ENCODE results near the gene TADA3.

Gene TADA3

GRCh38 chr3:9760779-9761505 lies 31.3 kb downstream of the TADA3 start:
- no peak for DNase-seq

DNA sequence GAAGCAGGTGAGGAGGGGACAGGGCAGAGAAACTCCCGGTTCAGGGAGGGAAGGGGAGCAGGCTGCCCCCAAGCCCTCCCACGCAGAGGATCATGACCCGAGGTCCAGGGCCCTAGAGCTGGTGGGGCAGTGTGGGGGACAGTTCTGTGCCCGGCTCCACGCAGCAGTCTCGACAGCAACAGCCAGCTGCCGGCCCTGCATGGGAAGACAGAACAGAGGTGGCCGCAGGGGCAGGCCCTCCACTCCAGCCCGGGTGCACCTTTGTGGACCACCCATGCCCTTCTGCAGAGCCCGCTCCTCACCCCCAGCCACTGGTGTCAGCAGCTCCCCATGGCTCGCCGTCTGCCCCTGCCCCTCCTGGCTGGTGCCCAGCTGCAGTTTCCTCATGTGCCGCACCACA lies 34.8 kb downstream of the TADA3 start:
- no peak for DNase-seq

GRCh38 chr3:9754678-9755077 lies 37.6 kb downstream of the TADA3 start:
- DNase-seq: no peak

DNA sequence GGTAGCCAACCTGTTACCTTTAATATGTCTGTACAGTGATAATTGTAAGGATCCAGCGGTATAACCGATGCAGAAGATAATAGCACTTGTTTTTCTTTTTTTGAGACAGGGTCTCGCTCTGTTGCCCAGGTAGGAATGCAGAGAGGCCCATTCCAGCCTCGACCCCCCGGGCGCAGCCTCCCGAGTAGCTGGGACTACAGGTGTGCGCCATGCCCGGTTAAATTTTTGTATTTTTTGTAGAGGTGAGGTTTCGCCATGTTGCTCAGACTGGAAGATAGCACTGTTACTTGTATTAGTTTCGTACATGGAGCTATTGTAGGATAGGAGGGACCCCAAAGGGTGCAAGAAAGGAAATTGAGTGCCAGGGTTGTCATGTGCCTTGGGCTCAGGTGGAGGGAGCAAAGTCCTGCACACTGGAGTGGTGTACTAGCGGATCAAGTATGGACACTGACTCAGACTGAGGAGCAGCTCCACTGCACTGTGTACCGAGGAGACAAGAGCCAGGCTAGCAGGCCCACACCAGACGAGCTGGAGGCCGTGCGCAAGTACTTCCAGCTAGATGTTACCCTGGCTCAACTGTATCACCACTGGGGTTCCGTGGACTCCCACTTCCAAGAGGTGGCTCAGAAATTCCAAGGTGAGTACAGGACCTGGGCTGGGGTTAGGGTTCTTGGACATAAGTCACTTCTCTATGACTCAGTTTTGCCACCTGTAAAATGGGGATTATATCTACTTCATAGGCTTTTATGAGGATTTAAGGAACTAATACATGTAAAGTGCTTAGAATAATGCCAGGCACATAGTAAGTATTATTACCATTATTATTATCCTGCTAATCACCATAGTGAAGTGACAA lies 41.5 kb downstream of the TADA3 start:
- no peak for DNase-seq

GRCh38 chr3:9749645-9750555 lies 42.4 kb downstream of the TADA3 start, which contains the start of gene OGG1:
Gene OGG1, plus strand, starts transcription at chr3:9749952. Its CDS starts 335 bp downstream, at chr3:9750287.
- peak; percentile 70 for DNase-seq

DNA sequence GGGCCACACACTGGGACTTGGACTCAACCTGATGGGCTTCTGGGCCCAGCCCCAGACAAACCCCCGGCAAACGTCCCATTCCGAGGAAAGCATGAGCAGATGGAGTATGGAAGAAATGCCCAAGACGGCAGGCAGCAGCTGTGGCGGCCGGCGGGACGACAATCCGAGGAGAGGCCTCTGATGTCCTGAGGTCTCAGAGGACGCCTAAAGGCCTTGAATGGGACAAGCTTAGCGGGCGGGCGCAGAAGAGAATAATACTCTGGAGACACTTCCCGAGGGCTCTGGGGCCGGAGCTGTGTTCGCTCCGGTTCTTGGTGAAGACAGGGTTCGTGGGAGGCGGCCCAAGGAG lies 43.0 kb downstream of the TADA3 start:
- DNase-seq: no peak

DNA sequence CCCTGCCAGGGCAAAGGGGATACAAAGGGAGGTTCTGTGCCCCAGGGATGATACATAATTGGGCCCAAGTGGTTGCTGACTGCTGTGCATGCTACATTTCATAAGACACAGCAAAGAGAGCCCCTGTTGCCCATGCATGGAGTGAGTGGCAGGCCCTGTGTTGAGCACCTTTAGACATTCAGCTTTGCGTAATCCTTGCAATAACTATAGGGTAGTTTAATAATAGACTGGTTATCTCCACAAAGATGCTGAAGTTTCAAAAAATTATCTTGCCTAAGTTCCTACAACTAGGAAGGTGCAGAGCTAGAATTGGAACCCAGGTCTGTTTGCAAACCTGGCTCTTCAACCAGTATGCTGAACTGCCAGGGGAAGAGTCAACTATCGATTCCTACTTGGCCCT lies 44.2 kb downstream of the TADA3 start:
- DNase-seq: no peak

DNA sequence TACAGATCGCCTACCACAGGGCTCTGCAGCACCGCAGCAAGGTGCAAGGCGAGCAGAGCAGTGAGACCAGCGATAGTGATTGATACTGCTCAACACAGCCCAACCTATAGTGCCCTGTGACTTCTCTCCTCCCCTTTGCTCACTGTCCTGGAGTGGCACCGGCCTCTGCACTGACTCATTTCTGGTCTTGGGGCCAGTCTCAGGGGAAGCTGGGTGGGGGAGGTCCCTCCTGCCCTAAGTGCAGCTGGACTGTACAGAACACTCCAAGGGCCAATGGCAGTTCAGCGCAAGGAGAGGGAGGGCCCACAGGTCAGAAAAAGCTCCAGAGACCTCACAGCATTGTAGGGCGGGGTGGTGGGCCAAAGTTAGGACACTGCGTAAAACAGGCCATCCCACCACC lies 45.0 kb downstream of the TADA3 start:
- no peak for DNase-seq

DNA sequence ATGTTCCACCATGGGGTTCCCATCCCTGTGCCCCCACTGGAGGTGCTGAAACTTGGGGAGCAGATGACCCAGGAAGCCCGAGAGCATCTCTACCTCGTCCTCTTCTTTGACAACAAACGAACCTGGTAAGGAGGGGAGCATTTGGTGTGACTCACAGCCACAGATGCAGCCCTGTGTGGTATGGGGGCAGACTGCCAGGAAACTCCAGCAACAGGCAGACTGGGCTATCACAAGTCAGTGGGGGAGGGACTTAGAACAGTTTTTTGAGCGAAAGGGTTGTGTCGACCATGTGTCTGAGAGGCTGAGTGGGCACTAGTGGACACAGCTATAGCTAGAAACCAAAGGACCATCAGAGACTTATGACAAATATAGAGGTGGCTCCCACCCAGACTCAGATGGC lies 45.9 kb downstream of the TADA3 start:
- no peak for DNase-seq

GRCh38 chr3:9745521-9745920 lies 46.8 kb downstream of the TADA3 start:
- no peak for DNase-seq

GRCh38 chr3:9744162-9744561 lies 48.1 kb downstream of the TADA3 start:
- DNase-seq: no peak

DNA sequence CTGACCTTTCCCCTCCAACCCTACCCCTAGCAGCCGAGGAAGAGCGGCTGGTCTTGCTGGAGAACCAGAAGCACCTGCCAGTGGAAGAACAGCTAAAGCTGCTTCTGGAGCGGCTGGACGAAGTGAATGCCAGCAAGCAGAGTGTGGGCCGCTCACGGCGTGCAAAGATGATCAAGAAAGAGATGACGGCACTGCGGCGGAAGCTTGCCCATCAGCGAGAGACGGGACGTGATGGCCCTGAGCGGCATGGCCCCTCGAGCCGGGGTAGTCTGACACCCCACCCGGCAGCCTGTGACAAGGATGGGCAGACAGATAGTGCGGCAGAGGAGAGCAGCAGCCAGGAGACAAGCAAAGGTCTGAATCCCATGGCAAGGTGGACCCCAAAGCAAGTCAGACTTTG lies 48.7 kb downstream of the TADA3 start:
- no peak for DNase-seq

- no peak for DNase-seq
These were observed 49.7 kb downstream of the TADA3 start for GRCh38 chr3:9742560-9742959.

GRCh38 chr3:9739181-9739580 lies 53.1 kb downstream of the TADA3 start:
- no peak for DNase-seq

DNA sequence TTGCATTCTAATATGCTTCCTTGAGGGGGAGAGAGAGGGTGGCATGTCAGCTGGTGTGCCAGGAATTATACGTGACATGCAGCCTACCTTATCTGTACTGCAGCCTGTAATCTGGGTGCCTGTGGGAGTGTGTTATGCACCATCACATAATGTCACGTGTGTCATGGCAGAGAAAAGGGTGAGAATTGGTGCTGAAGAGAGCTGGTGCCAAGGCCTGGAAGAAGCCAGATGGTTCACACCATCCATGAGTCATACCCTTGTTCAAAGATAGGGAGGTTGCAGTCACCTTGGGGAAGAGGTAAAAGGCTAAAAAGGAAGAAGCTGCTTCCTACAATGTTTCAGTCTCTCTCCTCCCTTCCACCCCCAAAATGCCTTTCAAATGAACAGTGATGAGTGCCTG lies 55.4 kb downstream of the TADA3 start:
- no peak for DNase-seq

- no peak for DNase-seq
These were observed 59.5 kb downstream of the TADA3 start for GRCh38 chr3:9732740-9733115.

DNA sequence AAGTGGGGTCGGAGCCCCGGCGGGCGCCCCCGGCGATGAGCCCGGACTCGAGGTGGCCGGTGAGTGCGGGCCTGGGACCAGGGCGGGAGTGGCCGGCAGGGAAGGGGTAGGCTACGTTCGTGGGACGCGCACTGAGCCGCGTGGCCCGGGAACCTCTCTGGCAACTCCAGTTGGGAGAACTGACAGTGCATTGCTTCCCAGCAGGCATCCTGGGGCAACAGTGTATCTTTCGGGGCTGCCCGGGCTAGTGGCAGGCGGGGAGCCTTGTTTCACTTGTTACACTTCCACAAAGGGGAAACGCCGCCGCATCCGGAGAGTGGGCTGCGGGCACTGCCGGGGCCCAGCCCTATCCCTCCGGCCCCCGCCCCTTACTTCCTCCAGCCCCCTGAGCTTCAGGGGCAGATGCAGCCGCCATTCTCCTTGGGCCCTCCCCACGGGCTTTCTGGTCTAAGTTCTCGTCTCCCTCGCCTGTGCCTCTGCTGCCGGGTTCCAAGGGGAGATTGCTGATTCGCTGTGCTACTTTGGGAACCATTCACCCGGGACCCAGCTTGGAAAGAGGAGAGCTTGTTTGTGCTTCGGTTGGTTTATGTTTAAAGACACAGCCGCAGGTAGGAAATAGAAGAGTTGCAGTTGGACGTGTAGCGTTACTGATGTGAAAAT lies 60.1 kb downstream of the TADA3 start:
- no peak for DNase-seq

DNA sequence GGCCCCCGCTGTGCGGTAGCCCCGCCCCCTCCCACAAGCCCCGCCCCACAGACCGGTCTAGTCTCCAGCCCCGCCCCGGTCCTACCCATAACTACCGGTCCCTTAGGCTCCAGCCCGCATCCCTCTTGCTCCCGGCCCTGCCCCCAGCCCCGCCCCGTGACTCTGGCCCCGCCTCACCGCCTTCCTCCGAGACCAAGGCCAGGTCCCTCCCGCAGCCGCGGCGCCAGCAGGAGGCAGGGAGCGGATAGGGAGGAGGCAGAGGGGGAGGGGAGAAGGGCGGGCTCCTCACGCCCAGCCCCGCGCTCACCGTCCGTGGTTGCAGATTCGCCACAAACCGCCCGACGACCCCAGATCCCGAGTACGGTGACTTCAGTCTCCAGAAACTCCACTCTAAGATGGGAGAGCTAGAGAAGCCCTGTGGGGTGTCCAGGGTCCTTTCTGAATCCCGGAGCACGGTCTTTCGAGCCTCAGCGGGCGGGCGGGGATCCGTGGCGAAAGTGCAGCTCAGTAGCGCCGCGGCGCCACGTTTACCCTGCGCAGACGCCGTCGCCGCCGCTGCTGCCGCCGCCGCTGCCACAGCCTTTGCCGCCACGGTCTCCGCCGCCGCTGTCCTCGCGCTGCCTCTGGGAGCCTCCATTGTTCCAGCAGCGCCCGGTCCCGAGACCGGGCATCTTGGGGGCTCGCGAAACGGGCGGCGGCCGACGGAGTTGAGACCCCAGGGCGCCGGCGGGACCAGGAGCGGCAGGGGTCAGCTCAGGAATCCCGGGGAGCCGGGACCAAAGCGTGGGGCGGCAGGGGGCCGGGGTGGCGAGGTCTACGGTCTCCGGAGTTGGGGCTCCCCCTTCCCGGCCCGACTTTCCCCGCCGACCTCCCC lies 60.8 kb downstream of the TADA3 start, which contains the start of gene BRPF1:
Gene BRPF1, plus strand, starts transcription at position 530 of the 874 bp plus-strand sequence. CDS start 2,406 bp downstream, outside the sequence.
- DNase-seq: peak; percentile 69

DNA sequence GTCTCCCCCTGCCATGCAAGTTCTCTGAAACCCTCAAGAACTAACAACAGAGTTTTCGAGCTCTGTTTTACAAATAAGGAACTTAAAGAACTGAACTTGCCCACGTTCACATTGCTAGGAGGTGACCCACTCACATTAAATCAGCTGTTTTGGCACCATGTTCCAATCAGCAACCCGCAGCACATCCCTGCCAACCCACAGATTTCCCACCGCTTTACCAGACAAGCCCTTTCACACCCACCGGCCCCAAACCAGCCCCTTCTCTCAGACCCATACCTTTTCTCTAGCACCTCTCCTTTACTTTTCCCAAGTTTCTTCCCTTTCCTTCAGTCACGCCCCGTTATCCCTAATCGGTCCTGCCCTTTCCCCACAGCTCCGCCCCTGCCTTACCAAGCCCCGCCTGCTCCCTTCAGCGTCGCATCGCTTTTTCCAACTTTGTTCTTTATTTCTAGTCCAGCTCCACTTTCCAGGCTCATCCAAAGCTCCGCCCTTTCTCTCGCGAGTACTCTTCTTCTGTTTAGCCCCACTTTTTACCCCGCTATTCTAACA lies 61.5 kb downstream of the TADA3 start:
- DNase-seq: peak; percentile 6

All from NCI-H187 treated with DMSO at 0.1 percent for 48 hours (cell line).